Right hindlimb (tissue), 1 donor: ENCODE data around the gene NTSR1.

ENCODE experiments used
- DNase-seq: peaks from one replicate; pipeline ENCODE4 v3.0.0-alpha.2; 2018

Gene NTSR1

DNA sequence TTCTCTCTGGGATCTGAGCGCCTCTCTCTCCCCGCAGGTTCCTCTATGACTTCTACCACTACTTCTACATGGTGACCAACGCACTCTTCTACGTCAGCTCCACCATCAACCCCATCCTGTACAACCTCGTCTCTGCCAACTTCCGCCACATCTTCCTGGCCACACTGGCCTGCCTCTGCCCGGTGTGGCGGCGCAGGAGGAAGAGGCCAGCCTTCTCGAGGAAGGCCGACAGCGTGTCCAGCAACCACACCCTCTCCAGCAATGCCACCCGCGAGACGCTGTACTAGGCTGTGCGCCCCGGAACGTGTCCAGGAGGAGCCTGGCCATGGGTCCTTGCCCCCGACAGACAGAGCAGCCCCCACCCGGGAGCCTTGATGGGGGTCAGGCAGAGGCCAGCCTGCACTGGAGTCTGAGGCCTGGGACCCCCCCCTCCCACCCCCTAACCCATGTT is 51.4 kb downstream of the NTSR1 start:
- DNase-seq: no peak

DNA sequence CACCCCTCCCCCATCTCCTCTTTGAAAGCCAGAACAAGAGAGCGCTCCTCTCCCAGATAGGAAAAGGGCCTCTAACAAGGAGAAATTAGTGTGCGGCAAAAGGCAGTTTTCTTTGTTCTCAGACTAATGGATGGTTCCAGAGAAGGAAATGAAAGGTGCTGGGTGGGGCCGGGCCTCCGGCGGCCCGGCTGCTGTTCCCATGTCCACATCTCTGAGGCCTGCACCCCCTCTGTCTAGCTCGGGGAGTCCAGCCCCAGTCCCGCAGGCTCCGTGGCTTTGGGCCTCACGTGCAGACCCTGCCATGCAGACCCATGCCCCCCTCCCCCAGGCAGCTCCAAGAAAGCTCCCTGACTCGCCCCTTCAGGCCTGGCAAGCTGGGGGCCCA is 51.8 kb downstream of the NTSR1 start:
- no peak for DNase-seq

DNA sequence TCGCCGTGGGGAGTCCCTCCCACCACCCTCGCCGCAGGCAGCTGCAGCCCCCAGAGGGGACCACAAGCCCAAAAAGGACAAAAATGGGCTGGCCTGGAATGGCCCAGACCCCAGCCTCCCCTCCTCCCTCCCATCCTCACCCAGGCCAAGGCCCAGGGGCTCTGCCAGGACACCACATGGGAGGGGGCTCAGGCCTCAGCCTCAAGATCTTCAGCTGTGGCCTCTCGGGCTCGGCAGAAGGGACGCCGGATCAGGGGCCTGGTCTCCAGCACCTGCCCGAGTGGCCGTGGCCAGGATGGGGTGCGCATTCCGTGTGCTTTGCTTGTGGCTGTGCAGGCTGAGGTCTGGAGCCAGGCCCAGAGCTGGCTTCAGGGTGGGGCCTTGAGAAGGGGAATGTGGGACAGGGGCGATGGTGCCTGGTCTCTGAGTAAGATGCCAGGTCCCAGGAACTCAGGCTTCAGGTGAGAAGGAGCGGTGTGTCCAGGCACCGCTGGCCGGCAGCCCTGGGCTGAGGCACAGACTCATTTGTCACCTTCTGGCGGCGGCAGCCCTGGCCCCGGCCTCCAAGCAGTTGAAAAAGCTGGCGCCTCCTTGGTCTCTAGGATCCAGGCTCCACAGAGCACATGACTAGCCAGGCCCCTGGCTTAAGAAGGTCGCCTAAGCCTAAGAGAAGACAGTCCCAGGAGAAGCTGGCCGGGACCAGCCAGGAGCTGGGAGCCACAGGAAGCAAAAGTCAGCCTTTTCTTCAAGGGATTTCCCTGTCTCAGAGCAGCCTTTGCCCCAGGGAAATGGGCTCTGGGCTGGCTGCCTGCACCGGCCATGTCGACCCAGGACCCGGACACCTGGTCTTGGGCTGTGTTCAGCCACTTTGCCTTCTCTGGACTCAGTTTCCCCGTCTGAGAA is 52.5 kb downstream of the NTSR1 start:
- DNase-seq: peak; percentile 62

DNA sequence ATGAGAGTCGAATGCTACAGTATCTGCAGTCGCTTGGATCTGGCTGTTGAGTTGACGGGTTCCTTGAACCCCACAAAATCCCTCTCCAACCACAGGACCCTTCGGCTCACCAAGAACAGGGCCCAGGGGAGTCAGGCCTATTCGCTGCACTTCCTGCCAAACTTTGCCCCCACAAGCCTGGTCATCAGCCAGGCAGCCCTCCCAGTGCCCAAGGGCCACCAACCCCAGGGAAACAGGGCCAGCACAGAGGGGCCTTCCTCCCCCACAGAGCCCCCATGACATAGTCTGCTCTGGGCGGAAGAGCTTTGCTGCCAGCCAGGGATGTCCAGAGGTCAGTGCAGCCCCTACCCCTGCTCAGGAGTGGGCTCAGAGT is 53.1 kb downstream of the NTSR1 start:
- no peak for DNase-seq

DNA sequence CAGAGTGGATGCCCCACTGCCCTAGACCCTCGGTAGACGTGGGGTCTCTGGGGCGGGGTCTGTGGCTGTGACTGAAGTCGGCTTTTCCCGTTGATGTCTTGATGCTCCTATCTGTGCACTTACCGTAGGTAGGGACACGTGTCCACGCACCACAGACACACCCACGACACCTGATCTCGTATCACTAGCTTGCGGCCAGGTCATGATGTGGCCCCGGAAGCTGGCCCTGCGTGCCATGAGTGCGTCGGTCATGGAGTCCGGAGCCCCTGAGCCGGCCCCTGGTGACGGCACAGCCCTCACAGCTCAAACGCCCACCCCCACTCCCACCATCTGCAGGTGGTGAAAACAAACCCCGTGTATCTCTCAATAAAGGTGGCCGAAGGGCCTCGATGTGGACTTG is 53.7 kb downstream of the NTSR1 start:
- no peak for DNase-seq

DNA sequence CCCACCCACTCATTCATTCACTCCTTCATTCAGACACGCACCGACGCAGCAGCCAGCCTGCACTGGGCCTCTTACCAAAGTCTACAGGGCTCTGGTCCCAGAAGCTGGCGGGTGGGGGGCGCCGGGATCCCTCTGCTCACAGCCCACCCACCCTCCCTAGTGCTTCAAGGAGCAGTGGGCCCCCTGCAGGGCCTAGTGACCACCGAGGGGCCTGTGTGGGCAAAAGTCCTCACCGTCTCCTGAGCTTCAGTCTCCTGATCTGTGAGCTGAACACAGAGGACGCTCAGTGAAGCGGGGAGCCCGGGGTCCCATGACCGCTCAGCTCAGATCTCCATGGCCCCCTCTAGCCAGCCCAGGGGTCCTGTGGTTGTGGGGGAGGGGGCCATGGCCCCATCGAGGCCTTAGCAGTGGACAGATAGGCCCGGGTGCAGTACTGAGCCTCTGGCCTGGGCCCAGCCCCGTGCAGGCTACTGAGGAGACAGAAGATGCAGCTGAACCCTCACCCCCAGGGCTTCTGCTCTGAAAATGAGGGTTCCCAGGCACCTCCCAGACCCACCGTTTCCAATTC is 54.2 kb downstream of the NTSR1 start:
- no peak for DNase-seq

DNA sequence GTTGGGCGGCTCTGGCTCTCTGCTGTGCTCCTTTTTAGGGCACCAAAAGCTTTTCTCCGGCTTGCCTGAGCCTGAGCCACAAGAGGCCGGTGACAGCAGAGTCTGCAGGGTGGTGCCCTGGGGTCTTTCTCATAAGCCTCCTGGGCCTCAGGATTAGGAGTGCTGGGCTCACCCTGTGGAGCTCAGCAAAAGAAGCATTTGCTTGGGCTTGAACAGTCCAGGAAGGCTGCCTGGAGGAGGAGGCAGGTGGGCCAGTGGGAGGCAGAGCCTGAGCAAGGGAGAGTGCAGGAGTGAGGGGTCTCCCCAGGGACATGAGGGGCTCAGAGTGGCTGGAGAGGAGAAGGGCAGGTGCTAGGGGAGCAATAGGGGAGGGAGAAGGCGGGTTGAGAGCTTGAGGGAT is 54.8 kb downstream of the NTSR1 start:
- no peak for DNase-seq

DNA sequence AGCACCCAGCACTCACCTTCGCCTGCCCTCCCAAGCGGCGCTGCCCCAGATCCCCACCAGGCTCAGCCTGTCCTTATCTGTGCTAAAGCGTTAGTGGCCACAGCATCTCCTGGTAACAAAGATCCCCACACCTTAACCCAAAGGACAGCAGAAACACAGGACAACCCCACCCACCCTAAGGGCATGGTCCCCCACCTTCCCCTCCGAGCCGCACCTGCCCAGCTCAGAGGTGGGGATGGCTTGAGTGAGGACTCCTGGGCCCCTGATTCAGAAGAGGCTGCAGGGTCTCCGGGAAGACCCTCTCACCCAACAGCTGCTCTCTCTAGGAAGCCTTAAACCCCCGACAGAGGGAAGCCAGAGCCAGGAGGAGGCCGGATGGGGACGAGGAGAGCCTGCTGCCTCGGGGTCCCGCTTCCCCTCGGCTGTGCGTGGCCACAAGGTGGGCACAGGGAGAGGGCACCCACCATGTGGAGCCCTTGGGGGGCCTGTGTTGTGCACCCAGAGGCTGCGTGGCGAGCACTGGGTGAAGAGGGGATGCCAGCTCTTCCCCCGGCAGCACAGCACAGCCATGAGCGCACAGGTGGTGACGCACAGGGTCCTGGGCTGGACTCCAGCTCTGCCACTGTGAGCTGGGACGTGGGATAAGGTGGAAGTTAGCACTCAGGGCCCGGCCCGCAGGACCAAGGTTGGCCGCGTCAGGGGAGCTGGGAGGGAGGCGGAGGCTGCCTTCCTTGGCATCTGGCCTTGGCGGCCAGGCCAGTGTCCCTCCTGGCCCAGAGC is 55.7 kb downstream of the NTSR1 start:
- DNase-seq: no peak

DNA sequence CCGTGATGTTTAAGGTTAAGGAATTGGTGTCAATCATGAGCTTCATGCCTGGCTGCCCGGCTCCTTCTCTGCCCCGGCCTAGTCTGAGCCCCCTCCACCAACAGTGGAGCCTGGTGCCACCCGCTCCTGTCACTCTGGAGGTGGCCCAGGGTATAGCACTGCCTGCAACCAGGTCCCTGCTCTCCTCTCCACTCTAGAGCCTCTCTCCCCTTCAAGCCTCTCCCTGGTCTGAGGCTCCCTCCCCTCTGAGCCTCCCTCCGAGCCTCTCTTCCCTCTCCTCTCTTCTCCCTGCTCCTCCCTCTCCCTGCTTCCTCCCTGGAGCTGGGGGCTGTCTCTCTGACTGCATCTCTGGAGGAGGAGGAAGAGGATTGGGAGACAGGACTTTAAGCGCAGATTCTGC is 56.4 kb downstream of the NTSR1 start:
- DNase-seq: no peak

DNA sequence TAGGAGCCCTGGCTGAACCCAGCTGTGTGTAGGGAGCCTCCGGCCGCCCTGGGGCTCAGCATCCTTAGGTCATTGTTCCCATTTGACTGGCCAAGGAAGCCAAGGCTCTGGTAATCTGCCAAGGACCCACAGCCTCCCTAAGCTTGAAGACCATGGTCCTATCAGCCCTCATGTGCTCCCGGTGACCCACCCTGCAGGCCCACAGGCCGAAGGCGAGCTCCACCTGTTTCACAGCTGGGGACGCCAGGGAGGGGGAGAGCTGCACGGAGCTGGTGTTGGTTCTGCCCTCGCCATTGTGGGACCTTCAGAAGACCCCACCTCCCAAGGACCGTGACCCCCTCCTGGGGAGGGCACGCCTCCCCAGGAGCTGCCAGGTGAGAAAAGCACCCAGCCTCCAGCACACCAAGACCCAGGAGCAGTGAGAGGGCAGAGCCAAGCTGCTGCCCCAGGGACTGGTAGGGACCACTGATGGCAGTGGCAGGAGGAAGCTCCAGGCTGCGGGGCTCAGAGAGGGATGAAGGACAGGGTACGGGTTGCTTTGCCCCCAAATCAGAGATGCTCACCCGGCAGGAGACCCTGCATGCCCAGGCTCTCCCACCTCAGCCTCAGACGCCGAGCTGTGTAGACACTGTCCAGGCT is 56.9 kb downstream of the NTSR1 start:
- DNase-seq: no peak

DNA sequence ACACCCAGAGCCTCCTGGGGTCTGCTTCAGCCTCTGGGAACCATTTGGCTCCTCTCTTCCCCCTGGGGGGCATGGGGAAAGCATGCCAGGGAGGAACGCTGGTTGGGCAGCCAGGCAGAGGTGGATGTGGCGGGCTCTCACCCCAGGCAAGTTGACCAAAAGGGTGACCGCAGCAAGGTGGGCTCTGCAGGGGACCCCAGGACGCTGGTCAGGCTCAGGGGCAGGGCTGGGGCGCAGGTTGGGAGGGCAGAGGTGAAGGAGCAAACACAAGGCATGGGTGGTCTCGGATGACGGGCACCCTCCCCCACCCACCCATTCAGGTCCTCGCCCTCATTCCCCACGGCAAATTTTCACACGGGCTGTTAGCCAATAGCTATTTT is 57.4 kb downstream of the NTSR1 start:
- DNase-seq: no peak

DNA sequence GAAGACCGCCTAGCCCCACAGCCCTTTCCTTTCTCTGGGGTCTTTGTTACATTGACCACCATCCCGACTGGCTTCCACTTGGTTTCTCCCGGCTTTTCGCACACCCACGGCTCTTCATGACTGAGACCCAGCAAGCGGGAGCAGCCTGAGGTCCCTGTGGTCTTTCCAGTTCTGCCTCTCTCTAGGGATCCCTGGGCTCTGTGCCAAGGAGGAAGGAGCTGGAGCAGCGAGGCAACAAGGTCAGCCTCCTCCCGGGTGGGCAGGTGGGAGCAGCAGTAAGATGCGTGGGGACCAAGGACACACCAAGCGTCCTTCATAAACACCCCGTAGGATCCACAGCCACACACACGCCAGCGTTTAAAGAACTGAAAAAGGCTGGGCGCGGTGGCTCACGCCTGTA is 58.1 kb downstream of the NTSR1 start:
- DNase-seq: no peak

DNA sequence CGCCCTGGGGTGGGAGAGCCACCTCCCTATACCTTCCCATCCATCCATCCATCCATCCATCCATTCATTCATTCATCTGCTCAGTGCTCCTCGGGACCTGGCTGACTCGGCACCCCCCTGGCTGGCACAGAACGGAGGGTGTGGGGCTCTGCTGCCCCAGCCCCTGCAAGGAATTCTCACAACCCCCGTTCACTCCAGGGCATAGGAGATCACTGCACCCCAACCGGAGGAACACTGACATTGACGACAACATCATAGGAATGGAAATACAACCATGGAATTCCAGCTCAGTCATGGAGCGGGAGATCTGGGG is 59.6 kb downstream of the NTSR1 start:
- no peak for DNase-seq

DNA sequence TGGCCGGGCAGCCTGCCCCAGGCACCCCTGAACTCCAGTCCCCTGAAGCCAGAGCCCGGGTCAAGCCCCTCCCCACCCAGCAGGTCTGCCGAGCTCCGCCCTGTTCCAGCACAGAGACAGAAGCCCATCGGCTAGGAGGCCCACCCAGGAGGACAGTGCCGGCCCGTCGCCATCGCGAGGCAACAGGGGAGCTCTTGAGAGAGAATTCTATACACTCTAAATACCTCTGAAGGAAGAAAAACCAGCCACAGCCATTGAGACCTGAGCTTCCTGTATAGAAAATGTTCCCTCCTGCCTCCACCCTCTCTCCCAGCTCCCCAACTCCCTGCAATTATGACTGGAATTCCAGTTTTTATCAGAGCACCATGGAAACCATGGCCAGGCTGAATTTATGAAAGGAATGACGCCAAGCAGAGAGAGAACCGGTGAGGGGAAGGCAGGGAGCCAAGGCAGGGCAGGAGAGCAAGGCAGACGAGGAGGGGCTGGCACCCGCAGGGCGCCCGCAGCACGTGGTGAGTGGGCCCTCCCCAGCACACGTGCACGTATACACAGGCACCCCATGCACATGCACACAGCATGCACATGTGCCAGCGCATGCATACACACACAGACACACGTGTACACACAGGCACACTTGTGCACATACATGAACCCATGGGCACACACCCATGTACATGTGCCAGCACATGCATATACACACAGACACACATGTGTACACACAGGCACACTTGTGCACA is 60.1 kb downstream of the NTSR1 start:
- DNase-seq: peak; percentile 51

DNA sequence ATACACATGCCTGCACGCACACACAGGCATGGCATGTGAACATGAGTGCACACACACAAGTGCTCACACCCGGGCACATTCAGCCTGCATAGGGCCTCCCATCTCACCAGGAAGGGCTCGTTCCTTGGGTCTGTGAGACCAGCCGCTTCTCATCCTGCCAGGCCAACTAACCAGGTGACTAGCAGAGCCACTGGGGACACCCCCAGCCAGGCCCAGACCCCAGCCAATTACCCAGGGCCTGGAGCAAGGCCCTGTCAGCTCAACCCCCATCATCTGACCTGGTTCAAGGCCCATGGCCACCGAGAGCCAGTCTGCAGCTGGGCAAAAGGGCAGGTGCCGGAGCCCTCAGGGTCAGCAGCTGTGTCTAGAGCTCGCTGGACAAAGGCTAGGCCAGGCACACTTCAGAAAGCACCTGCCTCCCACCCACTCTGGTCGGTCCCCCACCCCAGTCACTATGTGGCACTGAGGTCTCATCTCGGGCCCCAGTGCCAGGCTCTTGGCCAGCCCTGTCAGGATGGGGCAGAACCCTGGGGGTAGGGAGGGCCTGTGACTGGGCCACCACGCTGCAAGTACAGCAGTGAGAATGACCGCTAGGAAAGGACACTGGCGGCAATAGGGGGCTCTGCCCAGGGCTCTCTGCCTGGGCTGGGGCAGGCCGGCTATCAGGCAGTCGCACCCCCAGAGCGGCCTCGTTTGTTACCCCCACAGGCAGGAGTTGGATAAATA is 60.9 kb downstream of the NTSR1 start:
- no peak for DNase-seq

DNA sequence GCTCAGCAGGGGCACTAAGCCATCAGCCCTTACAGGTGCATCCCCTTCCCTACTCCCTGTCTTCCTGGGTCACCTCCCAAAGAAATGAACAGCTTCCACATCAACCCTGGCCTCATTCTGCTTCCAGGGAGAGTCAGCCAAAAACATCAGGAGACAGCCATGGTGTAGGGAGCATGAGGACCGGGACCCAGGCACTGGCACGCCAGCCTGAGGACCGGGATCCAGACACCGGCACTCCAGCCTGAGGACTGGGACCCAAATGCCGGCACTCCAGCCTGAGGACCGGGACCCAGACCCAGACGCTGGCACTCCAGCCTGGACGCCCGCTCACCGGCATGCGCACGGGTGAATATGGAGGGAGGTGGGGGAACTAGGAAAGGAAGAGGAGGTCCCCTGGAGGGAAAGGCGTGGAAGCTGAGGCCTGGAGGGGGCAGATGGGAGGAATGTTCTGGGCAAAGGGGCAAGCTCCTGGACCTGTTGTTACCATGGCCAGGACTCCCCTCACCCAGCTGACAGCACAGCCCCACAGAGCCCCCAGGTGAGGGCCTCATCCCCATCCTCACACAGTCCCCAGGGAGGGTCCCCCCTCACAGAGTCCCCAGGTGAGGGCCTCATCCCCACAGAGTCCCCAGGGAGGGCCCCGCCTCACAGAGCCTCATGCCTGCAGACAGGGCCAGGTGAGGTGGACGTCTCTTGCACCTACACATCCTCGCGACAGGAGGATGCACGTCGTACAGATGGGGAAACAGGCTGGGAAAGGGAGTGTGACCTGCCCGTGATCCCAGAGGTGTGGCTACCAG is 61.7 kb downstream of the NTSR1 start:
- DNase-seq: no peak

DNA sequence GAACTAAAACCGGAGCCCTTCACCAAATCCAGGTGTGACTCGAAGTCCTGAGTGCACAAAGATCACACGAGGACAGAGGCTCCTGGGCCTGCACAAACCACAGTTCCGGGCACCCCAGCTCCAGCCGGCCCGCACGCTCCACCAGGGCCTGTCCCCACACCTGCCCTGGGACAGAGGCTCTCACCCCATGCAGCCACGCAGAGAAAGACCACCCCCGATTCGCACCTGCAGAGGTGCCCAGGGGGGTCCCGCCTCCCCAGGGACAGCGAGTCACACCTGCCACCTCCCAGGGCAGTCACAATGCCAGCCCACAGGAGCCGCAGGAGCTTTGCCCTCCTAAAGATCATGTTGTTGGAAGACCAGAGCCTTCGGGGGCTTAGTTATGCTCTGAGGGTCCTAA is 62.3 kb downstream of the NTSR1 start:
- no peak for DNase-seq

DNA sequence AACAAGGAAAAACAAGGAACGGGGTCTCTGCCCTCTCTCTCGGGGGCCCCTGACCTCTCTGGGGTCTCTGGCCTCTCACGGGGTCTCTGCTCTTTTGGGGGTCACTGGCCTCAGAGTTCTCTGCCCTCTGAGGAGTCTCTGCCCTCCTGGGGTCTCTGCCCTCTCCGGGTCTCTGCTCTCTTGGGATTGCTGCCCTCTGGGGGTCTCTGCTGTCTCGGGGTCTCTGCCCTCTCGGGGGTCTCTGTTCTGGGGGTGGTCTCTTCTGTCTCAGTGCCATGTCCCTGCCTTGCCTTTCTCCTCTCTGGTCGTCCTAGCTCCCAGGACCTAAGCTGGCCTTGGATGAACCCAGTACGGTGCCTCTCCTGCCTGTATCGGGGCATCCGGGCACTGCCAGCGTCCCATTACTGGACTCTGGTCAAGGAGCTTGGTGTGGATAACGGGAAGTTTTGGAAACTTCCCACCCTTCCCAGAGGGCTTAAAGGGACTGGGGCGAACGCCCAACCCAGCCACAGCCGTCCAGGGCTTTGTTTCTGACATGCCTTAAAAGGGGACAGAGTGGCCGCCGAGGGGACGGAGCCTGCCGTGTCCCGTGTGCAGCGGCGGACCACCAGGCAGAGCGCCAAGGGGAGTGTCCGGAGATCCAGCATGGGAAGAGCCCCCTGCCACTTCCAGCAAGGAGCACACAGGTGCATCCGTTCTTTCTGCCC is 62.9 kb downstream of the NTSR1 start:
- DNase-seq: no peak

DNA sequence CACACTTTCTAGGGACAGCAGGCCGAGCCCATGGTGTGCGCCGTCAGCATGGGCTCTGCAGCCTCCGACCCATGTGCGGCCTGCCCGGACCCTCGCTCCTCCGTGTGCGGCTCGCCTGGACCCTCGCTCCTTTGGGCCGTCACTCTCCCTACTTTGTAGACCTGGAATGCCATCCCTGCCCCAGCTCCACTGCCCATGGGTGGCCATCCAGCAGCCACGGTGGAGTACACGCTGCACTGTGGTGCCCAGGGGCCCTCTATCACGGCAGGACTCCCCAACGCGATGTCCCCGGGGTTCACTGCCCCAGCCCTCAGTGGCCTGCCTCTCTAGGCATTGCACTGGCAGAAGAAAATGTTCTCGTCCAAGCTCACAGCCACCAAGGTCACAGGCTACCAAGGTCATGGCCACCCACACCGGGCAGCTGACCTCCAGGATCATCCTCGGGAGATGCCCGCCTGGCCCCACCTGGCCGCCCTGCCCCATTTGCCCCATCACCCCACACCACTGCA is 63.5 kb downstream of the NTSR1 start:
- DNase-seq: no peak

DNA sequence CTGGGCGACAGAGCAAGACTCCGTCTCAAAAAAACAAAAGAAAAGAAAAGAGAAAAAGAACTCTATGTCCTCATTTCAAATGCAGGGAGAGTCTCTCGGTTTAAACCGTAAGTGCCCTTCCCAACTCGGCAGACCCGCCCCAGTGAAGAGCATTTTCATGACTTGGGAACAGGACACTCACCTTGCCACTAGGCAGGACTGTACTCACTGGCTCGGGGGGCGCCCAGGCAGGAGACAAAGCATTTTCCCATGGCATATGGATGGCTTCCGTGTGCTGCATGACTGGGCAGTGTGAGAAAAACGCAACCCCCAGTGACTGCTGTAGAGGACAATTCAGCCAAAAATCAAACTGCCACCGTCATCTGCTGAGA is 64.0 kb downstream of the NTSR1 start:
- DNase-seq: no peak
